CD4-positive, alpha-beta T cell (primary cell): ENCODE data around the gene RAD17. TPM values are rescaled to one million over a fixed set of nuclear protein-coding genes. Genes with fewer than 3 reads are reported as not detected.

ENCODE experiments used
- ATAC-seq: fragments of 200-7000 bp; cut with Tn5 transposase; one replicate; pipeline ENCODE4 v1.10.0; 2022; ENCODE audit warnings: mild to moderate bottlenecking; ENCODE audit not compliant: poor library complexity
- CTCF ChIA-PET: fragments of 350-600 bp; sonication (Branson Sonifier 250); formaldehyde crosslinking; loops from one replicate; lab custom pipeline; 2021; ENCODE audit warnings: antibody characterized with exemption, inconsistent platforms; lab: Charles Lee
- POLR2A ChIA-PET: fragments of 350-600 bp; sonication (Branson Sonifier 250); formaldehyde crosslinking; loops from one replicate; lab custom pipeline; 2021; ENCODE audit warnings: antibody characterized with exemption, inconsistent platforms; lab: Charles Lee
- DNase-seq, 14 experiments: peaks; one replicate each; pipeline ENCODE4 v3.0.0-alpha.2; 2013 to 2020; ENCODE audit warnings: mixed read lengths in 2 of 14
- H3K27ac ChIP-seq, 2 donors: one replicate each; pipeline versions ENCODE4 v1.5.1 to v1.7.0; 2013; ENCODE audit warnings: low read length in 2 of 2, low read depth in 1 of 2, mild to moderate bottlenecking in 1 of 2
- H3K27me3 ChIP-seq, 2 experiments: 1 replicate in 1 of 2; 2 replicates in 1 of 2; pipeline versions ENCODE4 v1.6.1 to v1.7.0; 2013; ENCODE audit warnings: low read length in 2 of 2, control low read depth in 1 of 2, mild to moderate bottlenecking in 1 of 2, moderate library complexity in 1 of 2; ENCODE audit not compliant: insufficient read depth in 2 of 2, control insufficient read depth in 1 of 2
- H3K36me3 ChIP-seq: one replicate; pipeline ENCODE4 v1.6.1; 2013; ENCODE audit warnings: low read length, control low read depth; ENCODE audit not compliant: insufficient read depth
- H3K4me1 ChIP-seq: one replicate; pipeline ENCODE4 v1.6.1; 2013; ENCODE audit warnings: low read length, control low read depth; ENCODE audit not compliant: insufficient read depth
- H3K4me3 ChIP-seq: one replicate; pipeline ENCODE4 v1.5.1; 2013; ENCODE audit warnings: mild to moderate bottlenecking, low read length, moderate library complexity
- H3K9me3 ChIP-seq, 2 experiments: 1 replicate in 1 of 2; 2 replicates in 1 of 2; pipeline versions ENCODE4 v1.6.1 to v1.7.0; 2013; ENCODE audit warnings: low read length in 2 of 2, mild to moderate bottlenecking in 2 of 2, control low read depth in 1 of 2, moderate library complexity in 1 of 2; ENCODE audit not compliant: control insufficient read depth in 1 of 2, insufficient read depth in 1 of 2
- H3K27ac Mint-ChIP-seq: one replicate; pipeline ENCODE4 v1.8.0; 2020; ENCODE audit warnings: mixed read lengths
- H3K27me3 Mint-ChIP-seq: one replicate; pipeline ENCODE4 v1.8.0; 2021; ENCODE audit warnings: mixed read lengths
- H3K36me3 Mint-ChIP-seq: one replicate; pipeline ENCODE4 v1.8.0; 2021; ENCODE audit warnings: low read depth, mixed read lengths
- H3K4me1 Mint-ChIP-seq: one replicate; pipeline ENCODE4 v1.8.0; 2021; ENCODE audit warnings: low read depth, mixed read lengths
- H3K4me3 Mint-ChIP-seq: one replicate; pipeline ENCODE4 v1.8.0; 2020; ENCODE audit warnings: mild to moderate bottlenecking, mixed read lengths
- H3K9me3 Mint-ChIP-seq: one replicate; pipeline ENCODE4 v1.8.0; 2020; ENCODE audit warnings: mixed read lengths
- intact Hi-C, 2 experiments: fragments of 100-400 bp; cut with DNase I in 1 of 2; cut with micrococcal nuclease in 1 of 2; formaldehyde crosslinking; loops; one replicate each; pipeline versions ENCODE4 v1.15.1 to v1.9.0; 2023 to 2025; cut with DNase I, micrococcal nuclease
- total RNA-seq, 174 experiments: library from RNA in 2 of 174; stranded (reverse) in 2 of 174; gene quantifications; one replicate each; pipeline ENCODE4 v1.2.3 and lab custom pipeline; 2021 to 2026
- TF ChIP-seq, protein P1 (sequence below): fragments of 200-600 bp; IDR thresholded peaks from one replicate; pipeline ENCODE4 v1.8.0; 2022; ENCODE audit warnings: antibody characterized with exemption, mild to moderate bottlenecking

RAD17 gene
- total RNA-seq, 2 experiments from 2014 or later: 15.7 to 19.1 TPM

DNA sequence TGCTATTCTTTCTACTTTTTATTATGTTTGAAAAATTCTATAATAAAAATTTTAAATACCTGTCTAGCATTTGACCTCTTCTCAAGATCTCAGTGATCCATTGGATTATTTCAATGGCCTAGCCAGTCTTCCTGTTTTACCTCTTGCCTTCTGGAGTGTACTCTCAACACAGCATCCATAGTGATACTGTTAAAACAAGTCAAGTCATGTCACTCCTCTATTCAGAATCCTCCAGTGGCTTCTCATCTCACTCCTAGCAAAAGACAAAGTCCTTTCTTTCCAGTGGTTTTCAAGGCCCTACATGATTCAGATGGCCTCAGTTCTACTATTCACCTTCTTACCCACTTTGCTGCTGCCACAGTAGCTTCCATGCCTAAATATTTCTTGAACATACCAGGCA lies 47.1 kb downstream of the RAD17 start:
- Histone ChIP-seq H3K9me3 (no peaks in the 10 kb centered on the region), H3K4me1 (peaks cover 5% of the 10 kb centered on the region), H3K27me3 (no peaks in the 10 kb centered on the region), H3K4me3 (no peak overlapping the region), H3K27ac (no peak overlapping the region), H3K36me3 (no peaks in the 10 kb centered on the region)
- Mint-ChIP-seq H3K27ac (no peak overlapping the region), H3K4me3 (peak overlapping the region; percentile 31), H3K27me3 (no peaks in the 10 kb centered on the region), H3K4me1 (peaks cover 16% of the 10 kb centered on the region), H3K9me3 (no peaks in the 10 kb centered on the region), H3K36me3 (peaks cover 14% of the 10 kb centered on the region)
- no peak for DNase-seq
- intact Hi-C loops: no loop called here
- no peak for ATAC-seq
- CTCF ChIA-PET: no interaction called here
- POLR2A ChIA-PET: no interaction called here
- TF ChIP-seq, protein P1, sequence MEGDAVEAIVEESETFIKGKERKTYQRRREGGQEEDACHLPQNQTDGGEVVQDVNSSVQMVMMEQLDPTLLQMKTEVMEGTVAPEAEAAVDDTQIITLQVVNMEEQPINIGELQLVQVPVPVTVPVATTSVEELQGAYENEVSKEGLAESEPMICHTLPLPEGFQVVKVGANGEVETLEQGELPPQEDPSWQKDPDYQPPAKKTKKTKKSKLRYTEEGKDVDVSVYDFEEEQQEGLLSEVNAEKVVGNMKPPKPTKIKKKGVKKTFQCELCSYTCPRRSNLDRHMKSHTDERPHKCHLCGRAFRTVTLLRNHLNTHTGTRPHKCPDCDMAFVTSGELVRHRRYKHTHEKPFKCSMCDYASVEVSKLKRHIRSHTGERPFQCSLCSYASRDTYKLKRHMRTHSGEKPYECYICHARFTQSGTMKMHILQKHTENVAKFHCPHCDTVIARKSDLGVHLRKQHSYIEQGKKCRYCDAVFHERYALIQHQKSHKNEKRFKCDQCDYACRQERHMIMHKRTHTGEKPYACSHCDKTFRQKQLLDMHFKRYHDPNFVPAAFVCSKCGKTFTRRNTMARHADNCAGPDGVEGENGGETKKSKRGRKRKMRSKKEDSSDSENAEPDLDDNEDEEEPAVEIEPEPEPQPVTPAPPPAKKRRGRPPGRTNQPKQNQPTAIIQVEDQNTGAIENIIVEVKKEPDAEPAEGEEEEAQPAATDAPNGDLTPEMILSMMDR: no peak

DNA sequence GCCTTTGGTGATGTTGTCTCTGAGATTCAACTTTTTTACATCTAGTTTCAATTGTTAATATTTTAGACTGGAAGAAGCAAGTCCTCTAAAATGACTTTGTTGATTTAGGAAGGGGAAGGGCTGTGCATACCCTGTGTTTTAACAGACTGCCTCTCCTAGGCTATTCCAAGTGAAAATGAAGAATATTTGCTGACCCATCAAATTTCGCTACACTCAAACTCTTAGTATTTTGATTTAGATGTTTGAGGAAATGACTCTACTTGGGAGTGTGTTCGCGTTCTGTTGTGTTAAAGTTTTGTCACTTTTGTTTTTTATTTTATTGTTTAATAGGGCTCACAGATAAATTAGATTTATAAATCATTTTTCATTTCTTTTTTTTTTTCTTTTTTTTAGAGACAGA lies 48.9 kb downstream of the RAD17 start:
- Histone ChIP-seq H3K9me3 (no peaks in the 10 kb centered on the region), H3K36me3 (no peaks in the 10 kb centered on the region), H3K27ac (no peak overlapping the region), H3K27me3 (no peaks in the 10 kb centered on the region), H3K4me3 (no peak overlapping the region), H3K4me1 (peaks cover 5% of the 10 kb centered on the region)
- peaks cover 16% of the 10 kb centered on the region for H3K4me1 Mint-ChIP-seq
- no peak overlapping the region for H3K4me3 Mint-ChIP-seq
- ChIA-PET CTCF (no interaction called here), POLR2A (no interaction called here)
- peaks cover 12% of the 10 kb centered on the region for H3K36me3 Mint-ChIP-seq
- ATAC-seq (no peak), DNase-seq (no peak)
- TF ChIP-seq, protein P1: no peak
- no peaks in the 10 kb centered on the region for H3K27me3 Mint-ChIP-seq
- no peak overlapping the region for H3K27ac Mint-ChIP-seq
- intact Hi-C loops: no loop called here
- peaks cover 3% of the 10 kb centered on the region for H3K9me3 Mint-ChIP-seq

DNA sequence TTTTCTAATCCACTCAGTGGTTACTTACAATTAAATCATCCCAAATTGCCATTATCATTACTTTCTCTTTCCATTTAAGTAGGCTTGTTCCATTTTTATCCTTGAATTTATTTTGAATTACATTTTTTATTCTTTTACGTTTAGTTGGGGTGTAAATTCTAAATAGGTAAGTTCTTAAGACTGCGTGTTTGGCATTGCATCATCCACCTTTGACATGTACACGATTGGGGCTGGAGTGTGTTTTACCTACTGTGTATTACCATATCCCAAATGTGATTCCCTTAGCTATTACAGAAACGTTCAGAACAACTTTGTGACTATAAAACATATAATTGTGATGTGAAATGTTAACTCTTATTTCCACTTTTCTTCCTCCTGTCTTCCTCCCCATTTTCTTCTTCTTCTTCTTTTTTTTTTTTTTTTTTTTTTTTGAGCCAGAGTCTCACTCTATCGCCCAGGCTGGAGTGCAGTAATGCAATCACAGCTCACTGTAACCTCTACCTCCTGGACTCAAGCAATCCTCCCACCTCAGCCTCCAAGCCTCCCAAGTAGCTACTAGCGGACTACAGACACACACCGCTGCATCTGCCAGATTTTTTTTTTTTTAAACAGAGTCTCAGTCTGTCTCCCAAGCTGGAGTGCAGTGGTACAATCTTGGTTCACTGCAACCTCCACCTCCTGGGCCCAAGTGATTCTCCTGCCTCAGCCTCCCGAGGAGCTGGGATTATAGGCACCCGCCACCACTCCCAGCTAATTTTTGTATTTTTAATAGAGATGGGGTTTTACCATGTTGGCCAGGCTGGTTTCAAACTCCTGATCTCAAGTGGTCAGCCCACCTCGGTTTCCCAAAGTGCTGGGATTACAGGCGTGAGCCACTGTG lies 62.0 kb downstream of the RAD17 start:
- intact Hi-C loops: no loop called here
- Mint-ChIP-seq H3K4me1 (no peaks in the 10 kb centered on the region), H3K27ac (no peak overlapping the region), H3K9me3 (no peaks in the 10 kb centered on the region), H3K27me3 (no peaks in the 10 kb centered on the region), H3K36me3 (no peaks in the 10 kb centered on the region), H3K4me3 (no peak overlapping the region)
- H3K4me3 ChIP-seq: no peak overlapping the region
- no peak overlapping the region for H3K27ac ChIP-seq
- no peaks in the 10 kb centered on the region for H3K4me1 ChIP-seq
- DNase-seq: no peak
- POLR2A ChIA-PET: interaction anchor here (0.6 kb wide), 1 partner anchor 134 kb away, joined by 3 read pairs; no protein-coding TSS in a partner anchor
- CTCF ChIA-PET: no interaction called here
- no peak for ATAC-seq
- TF ChIP-seq, protein P1: no peak
- H3K9me3 ChIP-seq: no peaks in the 10 kb centered on the region
- no peaks in the 10 kb centered on the region for H3K36me3 ChIP-seq
- no peaks in the 10 kb centered on the region for H3K27me3 ChIP-seq
